KOPT-K1 (cell line): Measurements from ENCODE around the gene P2RY4.
"Not testable (repeated sequence)": the region's sequence is repeated elsewhere in the genome, so short reads cannot be mapped to it uniquely, and the experiment has no call there.

Source experiments
- H3K27ac ChIP-seq: fragments of 200-600 bp; sonication (generic); 2 replicates; pipeline ENCODE4 v1.5.1; 2016; ENCODE audit warnings: antibody characterized with exemption, mild to moderate bottlenecking, low read depth, low read length; ENCODE audit not compliant: poor library complexity, severe bottlenecking
- H3K36me3 ChIP-seq: fragments of 200-600 bp; sonication (generic); 2 replicates; pipeline ENCODE4 v1.5.1; 2017; ENCODE audit warnings: antibody characterized with exemption, mild to moderate bottlenecking, low read length, moderate library complexity; ENCODE audit not compliant: insufficient read depth
- H3K9me3 ChIP-seq: fragments of 200-600 bp; sonication (generic); 2 replicates; pipeline ENCODE4 v1.5.1; 2017; ENCODE audit warnings: antibody characterized with exemption, low read length, mild to moderate bottlenecking; ENCODE audit not compliant: insufficient read depth, poor library complexity, severe bottlenecking

Gene P2RY4

GRCh38 chrX:70255452-70255851 lies 4.6 kb downstream of the P2RY4 start:
- H3K9me3 ChIP-seq = no peaks in the 10 kb centered on the region
- no peak overlapping the region for H3K27ac ChIP-seq
- no peaks in the 10 kb centered on the region for H3K36me3 ChIP-seq

- H3K27ac ChIP-seq = no peak overlapping the region
- H3K9me3 ChIP-seq = no peaks in the 10 kb centered on the region
- no peaks in the 10 kb centered on the region for H3K36me3 ChIP-seq
Measured at GRCh38 chrX:70254909-70255308, 5.1 kb downstream of the P2RY4 start.

- H3K27ac ChIP-seq = no peak overlapping the region
- H3K9me3 ChIP-seq = no peaks in the 10 kb centered on the region
- H3K36me3 ChIP-seq = no peaks in the 10 kb centered on the region
Measured at GRCh38 chrX:70254063-70254400, 6.0 kb downstream of the P2RY4 start.

GRCh38 chrX:70253377-70254062 lies 6.5 kb downstream of the P2RY4 start:
- Histone ChIP-seq H3K9me3 (no peaks in the 10 kb centered on the region), H3K27ac (no peak overlapping the region), H3K36me3 (no peaks in the 10 kb centered on the region)

- no peaks in the 10 kb centered on the region for H3K36me3 ChIP-seq
- no peaks in the 10 kb centered on the region for H3K9me3 ChIP-seq
- no peak overlapping the region for H3K27ac ChIP-seq
Measured at GRCh38 chrX:70252491-70252890, 7.5 kb downstream of the P2RY4 start.

- no peaks in the 10 kb centered on the region for H3K36me3 ChIP-seq
- no peak overlapping the region for H3K27ac ChIP-seq
- no peaks in the 10 kb centered on the region for H3K9me3 ChIP-seq
Measured at GRCh38 chrX:70247252-70247651, 12.8 kb downstream of the P2RY4 start.

GRCh38 chrX:70244881-70245280 lies 15.1 kb downstream of the P2RY4 start:
- H3K9me3 ChIP-seq = no peaks in the 10 kb centered on the region
- H3K36me3 ChIP-seq = no peaks in the 10 kb centered on the region
- no peak overlapping the region for H3K27ac ChIP-seq

- H3K9me3 ChIP-seq, H3K36me3 ChIP-seq, H3K27ac ChIP-seq: not testable (repeated sequence)
Measured at GRCh38 chrX:70243601-70244000, 16.4 kb downstream of the P2RY4 start.

GRCh38 chrX:70241501-70241900 lies 18.5 kb downstream of the P2RY4 start:
- H3K36me3 ChIP-seq = no peaks in the 10 kb centered on the region
- H3K9me3 ChIP-seq = no peaks in the 10 kb centered on the region
- no peak overlapping the region for H3K27ac ChIP-seq

GRCh38 chrX:70240751-70241150 lies 19.3 kb downstream of the P2RY4 start:
- no peaks in the 10 kb centered on the region for H3K9me3 ChIP-seq

GRCh38 chrX:70234355-70234754 lies 25.6 kb downstream of the P2RY4 start, which contains the start of gene AWAT1:
TSS of gene AWAT1 (plus strand) at chrX:70234655. CDS start at chrX:70234696, 41 bp downstream.
- no peaks in the 10 kb centered on the region for H3K9me3 ChIP-seq

More at GRCh38 chrX:70240751-70241150, 19.3 kb downstream of the P2RY4 start:
- H3K27ac ChIP-seq = no peak overlapping the region
- no peaks in the 10 kb centered on the region for H3K36me3 ChIP-seq

GRCh38 chrX:70231666-70232065 lies 28.3 kb downstream of the P2RY4 start:
- H3K9me3 ChIP-seq = no peaks in the 10 kb centered on the region
- H3K36me3 ChIP-seq = no peaks in the 10 kb centered on the region
- H3K27ac ChIP-seq = no peak overlapping the region

More at GRCh38 chrX:70234355-70234754, 25.6 kb downstream of the P2RY4 start, which contains the start of gene AWAT1:
- no peaks in the 10 kb centered on the region for H3K36me3 ChIP-seq
- H3K27ac ChIP-seq = no peak within 1 kb of the TSS

- Histone ChIP-seq H3K27ac (no peak overlapping the region), H3K9me3 (no peaks in the 10 kb centered on the region), H3K36me3 (no peaks in the 10 kb centered on the region)
Measured at GRCh38 chrX:70226687-70227086, 33.3 kb downstream of the P2RY4 start.

- Histone ChIP-seq H3K27ac (no peak overlapping the region), H3K9me3 (no peaks in the 10 kb centered on the region), H3K36me3 (no peaks in the 10 kb centered on the region)
Measured at GRCh38 chrX:70226048-70226447, 34.0 kb downstream of the P2RY4 start.

GRCh38 chrX:70219938-70220764 lies 39.9 kb downstream of the P2RY4 start:
- no peaks in the 10 kb centered on the region for H3K9me3 ChIP-seq
- H3K27ac ChIP-seq = no peak overlapping the region
- no peaks in the 10 kb centered on the region for H3K36me3 ChIP-seq

GRCh38 chrX:70209570-70209969 lies 50.4 kb downstream of the P2RY4 start:
- H3K36me3 ChIP-seq, H3K27ac ChIP-seq, H3K9me3 ChIP-seq: not testable (repeated sequence)
